KOPT-K1 (cell line): ENCODE results near the gene C2orf78.
"Not testable (repeated sequence)": the region's sequence is repeated elsewhere in the genome, so short reads cannot be mapped to it uniquely, and the experiment has no call there.

Source experiments
- H3K27ac ChIP-seq: fragments of 200-600 bp; sonication (generic); 2 replicates; pipeline ENCODE4 v1.5.1; 2016; ENCODE audit warnings: antibody characterized with exemption, mild to moderate bottlenecking, low read depth, low read length; ENCODE audit not compliant: poor library complexity, severe bottlenecking
- H3K36me3 ChIP-seq: fragments of 200-600 bp; sonication (generic); 2 replicates; pipeline ENCODE4 v1.5.1; 2017; ENCODE audit warnings: antibody characterized with exemption, mild to moderate bottlenecking, low read length, moderate library complexity; ENCODE audit not compliant: insufficient read depth
- H3K9me3 ChIP-seq: fragments of 200-600 bp; sonication (generic); 2 replicates; pipeline ENCODE4 v1.5.1; 2017; ENCODE audit warnings: antibody characterized with exemption, low read length, mild to moderate bottlenecking; ENCODE audit not compliant: insufficient read depth, poor library complexity, severe bottlenecking

The C2orf78 gene

GRCh38 chr2:73770725-73771124, 13.3 kb upstream of the C2orf78 start:
- Histone ChIP-seq H3K36me3 (peaks cover 89% of the 10 kb centered on the region), H3K27ac (no peak overlapping the region), H3K9me3 (no peaks in the 10 kb centered on the region)

- H3K27ac ChIP-seq: no peak overlapping the region
- no peaks in the 10 kb centered on the region for H3K9me3 ChIP-seq
- H3K36me3 ChIP-seq: peaks cover 87% of the 10 kb centered on the region
Observed at GRCh38 chr2:73772819-73773218, 11.2 kb upstream of the C2orf78 start.

GRCh38 chr2:73776381-73776780, 7.6 kb upstream of the C2orf78 start:
- Histone ChIP-seq H3K9me3 (no peaks in the 10 kb centered on the region), H3K27ac (no peak overlapping the region), H3K36me3 (peaks cover 53% of the 10 kb centered on the region)

- no peaks in the 10 kb centered on the region for H3K9me3 ChIP-seq
- H3K27ac ChIP-seq: no peak overlapping the region
- H3K36me3 ChIP-seq: peaks cover 52% of the 10 kb centered on the region
Observed at GRCh38 chr2:73776869-73777519, 7.0 kb upstream of the C2orf78 start.

- Histone ChIP-seq H3K27ac (peak overlapping the region; percentile 71), H3K36me3 (peaks cover 32% of the 10 kb centered on the region)
- H3K9me3 ChIP-seq: not testable (repeated sequence)
Observed at GRCh38 chr2:73778867-73779466, 5.0 kb upstream of the C2orf78 start.

- peak within 1 kb of the TSS; percentile 71 for H3K27ac ChIP-seq
Observed at GRCh38 chr2:73779467-73780236, 4.3 kb upstream of the C2orf78 start, which contains the start of gene DUSP11. TSS of gene DUSP11 (minus strand) at chr2:73780103. CDS start at chr2:73779974, 129 bp downstream.

GRCh38 chr2:73780237-73780582, 3.8 kb upstream of the C2orf78 start:
- Histone ChIP-seq H3K9me3 (no peaks in the 10 kb centered on the region), H3K27ac (peak overlapping the region; percentile 71), H3K36me3 (peaks cover 20% of the 10 kb centered on the region)

More at GRCh38 chr2:73779467-73780236, 4.3 kb upstream of the C2orf78 start, which contains the start of gene DUSP11:
- peaks cover 25% of the 10 kb centered on the region for H3K36me3 ChIP-seq
- no peaks in the 10 kb centered on the region for H3K9me3 ChIP-seq

GRCh38 chr2:73783402-73783801, 581 bp upstream of the C2orf78 start:
- H3K27ac ChIP-seq, H3K36me3 ChIP-seq, H3K9me3 ChIP-seq: not testable (repeated sequence)

GRCh38 chr2:73811878-73812277, 27.9 kb downstream of the C2orf78 start:
- Histone ChIP-seq H3K36me3 (no peaks in the 10 kb centered on the region), H3K27ac (no peak overlapping the region), H3K9me3 (no peaks in the 10 kb centered on the region)

GRCh38 chr2:73812635-73813034, 28.7 kb downstream of the C2orf78 start:
- Histone ChIP-seq H3K36me3 (no peaks in the 10 kb centered on the region), H3K9me3 (no peaks in the 10 kb centered on the region)

GRCh38 chr2:73818296-73818695, 34.3 kb downstream of the C2orf78 start:
- H3K9me3 ChIP-seq: no peaks in the 10 kb centered on the region
- H3K27ac ChIP-seq: no peak overlapping the region
- no peaks in the 10 kb centered on the region for H3K36me3 ChIP-seq

More at GRCh38 chr2:73812635-73813034, 28.7 kb downstream of the C2orf78 start:
- no peak overlapping the region for H3K27ac ChIP-seq

- no peaks in the 10 kb centered on the region for H3K36me3 ChIP-seq
- no peak overlapping the region for H3K27ac ChIP-seq
- H3K9me3 ChIP-seq: no peaks in the 10 kb centered on the region
Observed at GRCh38 chr2:73821227-73821626, 37.2 kb downstream of the C2orf78 start.

GRCh38 chr2:73821669-73822068, 37.7 kb downstream of the C2orf78 start:
- H3K36me3 ChIP-seq: no peaks in the 10 kb centered on the region
- no peak overlapping the region for H3K27ac ChIP-seq
- H3K9me3 ChIP-seq: no peaks in the 10 kb centered on the region

GRCh38 chr2:73822276-73822675, 38.3 kb downstream of the C2orf78 start:
- Histone ChIP-seq H3K27ac (no peak overlapping the region), H3K36me3 (no peaks in the 10 kb centered on the region), H3K9me3 (no peaks in the 10 kb centered on the region)

- H3K36me3 ChIP-seq: no peaks in the 10 kb centered on the region
- H3K9me3 ChIP-seq: no peaks in the 10 kb centered on the region
- no peak overlapping the region for H3K27ac ChIP-seq
Observed at GRCh38 chr2:73822991-73823390, 39.0 kb downstream of the C2orf78 start.
